OCI-LY7 (cell line): ENCODE data around the gene FMR1. TPM values are rescaled to one million over a fixed set of nuclear protein-coding genes. Genes with fewer than 3 reads are reported as not detected.

Experiments used
- BruUV-seq: library from RNA; stranded (reverse); fragments of 400-500 nt; replicated peaks from 2 replicates; lab custom pipeline; 2021; lab: Mats Ljungman, UMichigan
- CTCF ChIA-PET: fragments of 300-600 bp; sonication (Branson Sonifier 250); formaldehyde crosslinking; loops from one replicate; lab custom pipeline; 2022; ENCODE audit warnings: antibody characterized with exemption; ENCODE audit not compliant: unreplicated experiment; lab: Charles Lee
- POLR2A ChIA-PET: fragments of 300-600 bp; sonication (Branson Sonifier 250); formaldehyde crosslinking; loops from one replicate; lab custom pipeline; 2022; ENCODE audit warnings: antibody characterized with exemption; lab: Charles Lee
- DNase-seq: peaks from one replicate; pipeline ENCODE4 v3.0.0-alpha.2; 2015; ENCODE audit warnings: low spot score
- H2AFZ ChIP-seq: fragments of 200-600 bp; sonication (generic), shearing (Covaris generic); 2 replicates; pipeline ENCODE4 v1.6.1; 2014; ENCODE audit warnings: mild to moderate bottlenecking, antibody characterized with exemption, low read length, moderate library complexity
- H3K27ac ChIP-seq: fragments of 200-600 bp; sonication (generic); 2 replicates; pipeline ENCODE4 v1.5.1; 2014; ENCODE audit warnings: mixed run types, low read depth, mild to moderate bottlenecking, moderate library complexity, low read length, inconsistent platforms; ENCODE audit not compliant: poor library complexity, severe bottlenecking
- H3K36me3 ChIP-seq: fragments of 200-600 bp; sonication (generic); 2 replicates; pipeline ENCODE4 v1.6.1; 2014; ENCODE audit warnings: mild to moderate bottlenecking, antibody characterized with exemption, low read length, moderate library complexity, mixed read lengths; ENCODE audit not compliant: insufficient read depth
- H3K4me1 ChIP-seq: fragments of 200-600 bp; sonication (generic); 2 replicates; pipeline ENCODE4 v1.5.1; 2014; ENCODE audit warnings: mild to moderate bottlenecking, low read length; ENCODE audit not compliant: insufficient read depth, poor library complexity, severe bottlenecking
- H3K4me2 ChIP-seq: fragments of 200-600 bp; sonication (generic); 2 replicates; pipeline ENCODE4 v1.6.1; 2014; ENCODE audit warnings: mild to moderate bottlenecking, low read length
- H3K4me3 ChIP-seq: fragments of 200-600 bp; sonication (generic); 2 replicates; pipeline ENCODE4 v1.5.1; 2014; ENCODE audit warnings: mild to moderate bottlenecking, low read depth, low read length; ENCODE audit not compliant: poor library complexity, severe bottlenecking
- H3K79me2 ChIP-seq: fragments of 200-600 bp; sonication (generic); 2 replicates; pipeline ENCODE4 v1.6.1; 2016; ENCODE audit warnings: low read depth, mild to moderate bottlenecking, low read length, moderate library complexity, mixed read lengths; ENCODE audit not compliant: insufficient read depth
- H3K9me2 ChIP-seq: fragments of 200-600 bp; sonication (generic); 2 replicates; pipeline ENCODE4 v1.6.1; 2016; ENCODE audit warnings: mild to moderate bottlenecking, low read length, mixed read lengths; ENCODE audit not compliant: insufficient read depth
- H3K9me3 ChIP-seq: fragments of 200-600 bp; sonication (generic); 2 replicates; pipeline ENCODE4 v1.6.1; 2014; ENCODE audit warnings: mild to moderate bottlenecking, mixed run types, low read length, mixed read lengths
- H4K20me1 ChIP-seq: fragments of 200-600 bp; sonication (generic); 2 replicates; pipeline ENCODE4 v1.6.1; 2014; ENCODE audit warnings: mild to moderate bottlenecking, antibody characterized with exemption, low read length, moderate library complexity, mixed read lengths; ENCODE audit not compliant: insufficient read depth
- EZH2phosphoT487 ChIP-seq: fragments of 200-600 bp; sonication (generic); IDR thresholded peaks from 2 replicates; pipeline ENCODE4 v1.6.1; 2018; ENCODE audit warnings: low read depth, borderline replicate concordance, mild to moderate bottlenecking, mixed run types, antibody characterized with exemption, low read length, moderate library complexity, mixed read lengths
- intact Hi-C: fragments of 100-400 bp; cut with micrococcal nuclease; formaldehyde crosslinking; loops from one replicate; pipeline ENCODE4 v1.10.0; 2022; ENCODE audit not compliant: unreplicated experiment
- total RNA-seq, 2 experiments: library from RNA; depleted of rRNA in 1 of 2; stranded (reverse); fragments of >200 nt in 1 of 2; shearing (Covaris generic) in 1 of 2; gene quantifications; 2 replicates each; pipeline ENCODE4 v1.2.3, GENCODE V29; 2014 to 2022
- TF ChIP-seq, protein P1 (sequence below): fragments of 200-600 bp; sonication (generic); conservative IDR thresholded peaks from 2 replicates; pipeline ENCODE4 v1.5.1; 2014; ENCODE audit warnings: mild to moderate bottlenecking, antibody characterized with exemption, low read length, moderate library complexity, mixed read lengths

FMR1 gene
- total RNA-seq, 2 experiments from 2014 or later: 19.6 to 46.7 TPM

GRCh38 chrX:147917700-147918695 is 6.3 kb downstream of the FMR1 start:
- H3K4me3 ChIP-seq: no peak overlapping the region
- DNase-seq: no peak
- POLR2A ChIA-PET: interaction anchor here (0.6 kb wide), 1 partner anchor 1378 kb away, joined by 4 read pairs; no protein-coding TSS in a partner anchor
- H3K4me1 ChIP-seq: peaks cover 24% of the 10 kb centered on the region
- H3K27ac ChIP-seq: no peak overlapping the region
- H4K20me1 ChIP-seq: peaks cover 39% of the 10 kb centered on the region
- BruUV-seq: no TSS peak
- intact Hi-C loops: no loop called here
- H3K4me2 ChIP-seq: 0 out of 2 replicates have a peak overlapping the region, but pooled peaks have one; percentile 5
- no peaks in the 10 kb centered on the region for H3K9me2 ChIP-seq
- H2AFZ ChIP-seq: no peak overlapping the region
- TF ChIP-seq, protein P1, sequence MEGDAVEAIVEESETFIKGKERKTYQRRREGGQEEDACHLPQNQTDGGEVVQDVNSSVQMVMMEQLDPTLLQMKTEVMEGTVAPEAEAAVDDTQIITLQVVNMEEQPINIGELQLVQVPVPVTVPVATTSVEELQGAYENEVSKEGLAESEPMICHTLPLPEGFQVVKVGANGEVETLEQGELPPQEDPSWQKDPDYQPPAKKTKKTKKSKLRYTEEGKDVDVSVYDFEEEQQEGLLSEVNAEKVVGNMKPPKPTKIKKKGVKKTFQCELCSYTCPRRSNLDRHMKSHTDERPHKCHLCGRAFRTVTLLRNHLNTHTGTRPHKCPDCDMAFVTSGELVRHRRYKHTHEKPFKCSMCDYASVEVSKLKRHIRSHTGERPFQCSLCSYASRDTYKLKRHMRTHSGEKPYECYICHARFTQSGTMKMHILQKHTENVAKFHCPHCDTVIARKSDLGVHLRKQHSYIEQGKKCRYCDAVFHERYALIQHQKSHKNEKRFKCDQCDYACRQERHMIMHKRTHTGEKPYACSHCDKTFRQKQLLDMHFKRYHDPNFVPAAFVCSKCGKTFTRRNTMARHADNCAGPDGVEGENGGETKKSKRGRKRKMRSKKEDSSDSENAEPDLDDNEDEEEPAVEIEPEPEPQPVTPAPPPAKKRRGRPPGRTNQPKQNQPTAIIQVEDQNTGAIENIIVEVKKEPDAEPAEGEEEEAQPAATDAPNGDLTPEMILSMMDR: no peak
- no peak for TF ChIP-seq EZH2phosphoT487
- H3K9me3 ChIP-seq: no peaks in the 10 kb centered on the region
- CTCF ChIA-PET: no interaction called here
- peaks cover 21% of the 10 kb centered on the region for H3K36me3 ChIP-seq
- H3K79me2 ChIP-seq: peaks cover 89% of the 10 kb centered on the region

GRCh38 chrX:147920161-147920666 is 8.5 kb downstream of the FMR1 start:
- Histone ChIP-seq H3K36me3 (peaks cover 27% of the 10 kb centered on the region), H4K20me1 (peaks cover 18% of the 10 kb centered on the region; the same call in 1 of the 2 replicates), H3K9me3 (no peaks in the 10 kb centered on the region), H3K79me2 (peaks cover 67% of the 10 kb centered on the region), H3K4me1 (peaks cover 5% of the 10 kb centered on the region), H3K27ac (no peak overlapping the region), H3K9me2 (no peaks in the 10 kb centered on the region), H3K4me2 (no peak overlapping the region), H3K4me3 (no peak overlapping the region), H2AFZ (no peak overlapping the region)
- BruUV-seq: no TSS peak
- DNase-seq: no peak
- intact Hi-C loops: no loop called here
- ChIA-PET CTCF (no interaction called here), POLR2A (interaction anchor here (1.9 kb wide), 1 partner anchor 10 kb away, joined by 7 read pairs; no protein-coding TSS in a partner anchor)
- TF ChIP-seq EZH2phosphoT487: no peak
- TF ChIP-seq, protein P1: no peak
